GM18499 (cell line): ENCODE results near the gene CIB1.
"Not testable (repeated sequence)": the region's sequence is repeated elsewhere in the genome, so short reads cannot be mapped to it uniquely, and the experiment has no call there.

Experiments
- ATAC-seq: cut with Tn5 transposase; IDR thresholded peaks from one replicate; pipeline ENCODE4 v1.9.1; 2021; ENCODE audit warnings: moderate number of reproducible peaks; ENCODE audit not compliant: insufficient read depth, unreplicated experiment

The CIB1 gene

GRCh38 chr15:90233387-90234095, at the start of gene CIB1:
CIB1 (minus strand) TSS chr15:90233941; CDS start chr15:90233885, 56 bp downstream.
- ATAC-seq = peak; percentile 34

GRCh38 chr15:90281637-90282036, 47.9 kb upstream of the CIB1 start:
- ATAC-seq = not testable (repeated sequence)

GRCh38 chr15:90280743-90281142, 47.0 kb upstream of the CIB1 start:
- ATAC-seq = not testable (repeated sequence)

- not testable (repeated sequence) for ATAC-seq
These were observed 44.7 kb upstream of the CIB1 start for GRCh38 chr15:90278467-90278866.

GRCh38 chr15:90271459-90272166, 37.9 kb upstream of the CIB1 start:
- no peak for ATAC-seq

- ATAC-seq = no peak
These were observed 36.9 kb upstream of the CIB1 start for GRCh38 chr15:90270502-90271150.

GRCh38 chr15:90268415-90268814, 34.7 kb upstream of the CIB1 start:
- ATAC-seq = no peak

GRCh38 chr15:90266485-90266884, 32.7 kb upstream of the CIB1 start:
- no peak for ATAC-seq

- no peak for ATAC-seq
These were observed 32.3 kb upstream of the CIB1 start for GRCh38 chr15:90266061-90266431.

GRCh38 chr15:90265271-90266060, 31.7 kb upstream of the CIB1 start, which contains the start of gene NGRN:
NGRN (plus strand) TSS chr15:90265672; CDS start chr15:90265713, 41 bp downstream.
- peak; percentile 86 for ATAC-seq

GRCh38 chr15:90264671-90265070, 30.9 kb upstream of the CIB1 start:
- no peak for ATAC-seq

- no peak for ATAC-seq
These were observed 28.7 kb upstream of the CIB1 start for GRCh38 chr15:90262426-90262825.

- ATAC-seq = no peak
These were observed 28.1 kb upstream of the CIB1 start for GRCh38 chr15:90261811-90262210.

GRCh38 chr15:90260731-90261130, 27.0 kb upstream of the CIB1 start:
- not testable (repeated sequence) for ATAC-seq

GRCh38 chr15:90259524-90259923, 25.8 kb upstream of the CIB1 start:
- peak; percentile 65 for ATAC-seq

GRCh38 chr15:90257776-90258175, 24.0 kb upstream of the CIB1 start:
- ATAC-seq = no peak

GRCh38 chr15:90249203-90249863, 15.6 kb upstream of the CIB1 start, which contains the start of gene TTLL13:
TTLL13 (plus strand) TSS chr15:90249556; CDS start chr15:90250631, 1,075 bp downstream.
- no peak for ATAC-seq

- ATAC-seq = no peak
These were observed 15.1 kb upstream of the CIB1 start for GRCh38 chr15:90248789-90249202.

GRCh38 chr15:90243943-90244639, 10.3 kb upstream of the CIB1 start:
- no peak for ATAC-seq
